ENCODE results near the gene MED12. TPM values are rescaled to one million over a fixed set of nuclear protein-coding genes. Genes with fewer than 3 reads are reported as not detected.

The MED12 gene
- total RNA-seq, 4 donors from 2014 or later: 27.0 to 63.0 (median 39.8) TPM

GRCh38 chrX:71109051-71109450 is 9.3 kb upstream of the MED12 start:
- Histone ChIP-seq H3K36me3 (no peaks in the 10 kb centered on the region), H3K27ac (no peak overlapping the region), H3K4me1 (no peaks in the 10 kb centered on the region), H3K9me3 (no peaks in the 10 kb centered on the region), H3K4me3 (no peak overlapping the region), H3K27me3 (no peaks in the 10 kb centered on the region)
- no peak for TF ChIP-seq POLR2AphosphoS5 (IDR thresholded peaks at IDR 0.05)
- TF ChIP-seq CTCF (IDR thresholded peaks at IDR 0.05): no peak
- TF ChIP-seq EP300 (IDR thresholded peaks at IDR 0.05): no peak
- TF ChIP-seq POLR2A (IDR thresholded peaks at IDR 0.05): no peak
- 79% methylated on average over 5 of the region's 6 CpGs for WGBS
- DNase-seq (ENCODE audit: low spot score in 2 of 2): no peak

GRCh38 chrX:71111141-71111843 is 7.1 kb upstream of the MED12 start, which contains the start of gene IL2RG:
TSS of gene IL2RG (minus strand) at chrX:71111577. CDS start at chrX:71111539, 38 bp downstream.
- Histone ChIP-seq H3K27me3 (no peaks in the 10 kb centered on the region), H3K9me3 (no peaks in the 10 kb centered on the region), H3K27ac (no peak within 1 kb of the TSS), H3K4me3 (peak within 1 kb of the TSS; percentile 14), H3K36me3 (no peaks in the 10 kb centered on the region), H3K4me1 (no peaks in the 10 kb centered on the region)
- 58% methylated on average over 8 of the region's 8 CpGs for WGBS
- peak in 1 of 2 donors; percentile 15 for TF ChIP-seq POLR2A (IDR thresholded peaks at IDR 0.05)
- no peak for TF ChIP-seq POLR2AphosphoS5 (IDR thresholded peaks at IDR 0.05)
- no peak for TF ChIP-seq CTCF (IDR thresholded peaks at IDR 0.05)
- no peak for TF ChIP-seq EP300 (IDR thresholded peaks at IDR 0.05)
- no peak for DNase-seq (ENCODE audit: low spot score in 2 of 2)

GRCh38 chrX:71111921-71112431 is 6.4 kb upstream of the MED12 start:
- no peaks in the 10 kb centered on the region for H3K27me3 ChIP-seq
- H3K4me1 ChIP-seq: no peaks in the 10 kb centered on the region
- no peaks in the 10 kb centered on the region for H3K9me3 ChIP-seq
- no peaks in the 10 kb centered on the region for H3K36me3 ChIP-seq
- H3K4me3 ChIP-seq: peak overlapping the region; percentile 14
- no peak for TF ChIP-seq POLR2A (IDR thresholded peaks at IDR 0.05)
- TF ChIP-seq CTCF (IDR thresholded peaks at IDR 0.05): no peak
- TF ChIP-seq POLR2AphosphoS5 (IDR thresholded peaks at IDR 0.05): no peak
- no peak overlapping the region for H3K27ac ChIP-seq
- WGBS: 46% methylated on average over 5 of the region's 5 CpGs
- DNase-seq (ENCODE audit: low spot score in 2 of 2): no peak

GRCh38 chrX:71117358-71117757 is 1.0 kb upstream of the MED12 start:
- TF ChIP-seq POLR2A (IDR thresholded peaks at IDR 0.05) (no peak), CTCF (IDR thresholded peaks at IDR 0.05) (no peak), POLR2AphosphoS5 (IDR thresholded peaks at IDR 0.05) (no peak), EP300 (IDR thresholded peaks at IDR 0.05) (no peak)
- Histone ChIP-seq H3K4me3 (no peak overlapping the region), H3K36me3 (peaks cover 14% of the 10 kb centered on the region), H3K9me3 (no peaks in the 10 kb centered on the region), H3K4me1 (peaks cover 14% of the 10 kb centered on the region), H3K27ac (no peak overlapping the region), H3K27me3 (no peaks in the 10 kb centered on the region)
- DNase-seq (ENCODE audit: low spot score in 2 of 2): no peak
- 82% methylated on average over 10 of the region's 10 CpGs for WGBS

- H3K27me3 ChIP-seq: no peaks in the 10 kb centered on the region
- H3K9me3 ChIP-seq: no peaks in the 10 kb centered on the region
- H3K4me3 ChIP-seq: peak overlapping the region; percentile 52
- WGBS: 24% methylated on average over 17 of the region's 17 CpGs
- H3K27ac ChIP-seq: peak overlapping the region; percentile 80
- H3K36me3 ChIP-seq: peaks cover 31% of the 10 kb centered on the region
- TF ChIP-seq POLR2AphosphoS5 (IDR thresholded peaks at IDR 0.05) (no peak), CTCF (IDR thresholded peaks at IDR 0.05) (no peak), POLR2A (IDR thresholded peaks at IDR 0.05) (no peak), EP300 (IDR thresholded peaks at IDR 0.05) (no peak)
- no peak for DNase-seq (ENCODE audit: low spot score in 2 of 2)
- peaks cover 14% of the 10 kb centered on the region for H3K4me1 ChIP-seq
These were observed 664 bp downstream of the MED12 start for GRCh38 chrX:71118985-71119535.
